ENCODE measurements around the gene TAS2R19.

TAS2R19 gene

DNA sequence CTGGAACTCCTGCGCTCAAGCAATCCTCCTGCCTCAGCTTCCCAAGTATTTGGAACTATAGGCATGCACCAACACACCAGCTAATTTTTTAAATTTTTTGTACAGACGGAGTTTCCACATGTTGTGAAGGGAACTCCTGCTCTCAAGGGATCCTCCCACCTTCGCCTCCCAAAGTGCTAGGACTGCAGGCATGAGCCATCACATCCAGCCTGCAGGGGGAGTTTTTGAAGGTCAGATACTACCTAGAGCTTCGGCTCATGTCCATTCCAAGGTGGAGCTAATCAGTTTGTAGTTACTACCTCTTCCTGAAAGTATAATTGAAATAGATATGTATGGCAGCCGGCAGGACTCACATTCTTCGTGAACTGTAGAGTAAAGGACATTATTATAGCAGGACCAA lies 3.7 kb upstream of the TAS2R19 start:
- TF ChIP-seq, protein P1, sequence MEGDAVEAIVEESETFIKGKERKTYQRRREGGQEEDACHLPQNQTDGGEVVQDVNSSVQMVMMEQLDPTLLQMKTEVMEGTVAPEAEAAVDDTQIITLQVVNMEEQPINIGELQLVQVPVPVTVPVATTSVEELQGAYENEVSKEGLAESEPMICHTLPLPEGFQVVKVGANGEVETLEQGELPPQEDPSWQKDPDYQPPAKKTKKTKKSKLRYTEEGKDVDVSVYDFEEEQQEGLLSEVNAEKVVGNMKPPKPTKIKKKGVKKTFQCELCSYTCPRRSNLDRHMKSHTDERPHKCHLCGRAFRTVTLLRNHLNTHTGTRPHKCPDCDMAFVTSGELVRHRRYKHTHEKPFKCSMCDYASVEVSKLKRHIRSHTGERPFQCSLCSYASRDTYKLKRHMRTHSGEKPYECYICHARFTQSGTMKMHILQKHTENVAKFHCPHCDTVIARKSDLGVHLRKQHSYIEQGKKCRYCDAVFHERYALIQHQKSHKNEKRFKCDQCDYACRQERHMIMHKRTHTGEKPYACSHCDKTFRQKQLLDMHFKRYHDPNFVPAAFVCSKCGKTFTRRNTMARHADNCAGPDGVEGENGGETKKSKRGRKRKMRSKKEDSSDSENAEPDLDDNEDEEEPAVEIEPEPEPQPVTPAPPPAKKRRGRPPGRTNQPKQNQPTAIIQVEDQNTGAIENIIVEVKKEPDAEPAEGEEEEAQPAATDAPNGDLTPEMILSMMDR (conservative IDR thresholded peaks at IDR 0.05; ENCODE audit: low read depth, low read length): peak; percentile 39
- H3K4me3 ChIP-seq (ENCODE audit: low read depth, low read length): no peak overlapping the region
- DNase-seq (ENCODE audit: low read depth): no peak

- DNase-seq (ENCODE audit: low read depth): no peak
- H3K4me3 ChIP-seq (ENCODE audit: low read depth, low read length): no peak overlapping the region
- TF ChIP-seq, protein P1 (conservative IDR thresholded peaks at IDR 0.05; ENCODE audit: low read depth, low read length): no peak
Observed at GRCh38 chr12:11023387-11023786, 967 bp upstream of the TAS2R19 start.

DNA sequence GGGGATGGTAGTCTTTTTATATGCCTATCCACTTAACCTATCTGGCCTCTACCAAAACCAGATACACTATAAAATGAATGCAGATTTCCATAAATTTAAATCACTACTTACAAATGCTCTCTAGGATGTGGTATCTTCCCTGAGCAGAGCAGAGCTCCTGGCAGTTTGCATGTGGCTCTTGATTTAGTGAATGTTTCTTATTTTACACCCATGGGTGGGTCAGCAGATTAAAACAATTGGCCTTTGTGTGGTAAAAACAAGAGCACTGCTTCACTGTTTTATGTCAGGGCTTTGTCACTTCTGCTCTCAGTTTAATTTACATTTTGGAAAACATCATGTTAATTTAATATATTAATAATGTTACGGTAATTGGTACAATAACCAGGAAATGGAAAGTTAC lies 5.5 kb downstream of the TAS2R19 start:
- TF ChIP-seq, protein P1 (conservative IDR thresholded peaks at IDR 0.05; ENCODE audit: low read depth, low read length): no peak
- H3K4me3 ChIP-seq (ENCODE audit: low read depth, low read length): no peak overlapping the region
- DNase-seq (ENCODE audit: low read depth): no peak

DNA sequence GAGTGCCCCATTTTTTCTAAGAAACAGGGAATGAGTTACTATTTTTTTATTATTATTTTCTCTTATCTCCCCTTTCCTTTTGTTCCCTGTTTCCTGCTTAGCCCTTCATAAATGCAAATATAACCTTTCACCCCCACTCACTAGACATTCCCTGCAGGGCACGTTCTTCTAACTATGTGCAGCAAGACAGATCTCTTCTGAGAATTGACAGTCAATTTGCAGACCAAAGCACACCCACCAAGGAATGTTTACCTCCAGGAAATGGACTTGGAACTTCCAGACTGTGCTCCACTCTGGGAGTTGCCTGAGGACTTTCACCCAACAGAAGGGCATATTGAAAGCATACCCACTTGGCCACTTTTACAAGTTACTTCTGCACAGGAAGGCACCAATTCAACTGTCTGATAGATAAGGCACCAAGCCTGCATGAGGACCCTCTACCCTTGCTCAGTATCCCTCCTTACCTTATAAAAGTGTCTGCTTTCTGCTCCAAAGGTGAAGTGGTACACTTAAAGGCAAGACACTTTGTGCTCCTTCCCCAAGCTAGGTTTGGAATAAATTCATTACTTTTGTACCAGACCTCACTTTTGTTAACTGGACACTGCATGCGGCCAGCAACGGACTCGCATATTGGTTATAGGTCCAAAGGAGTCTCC lies 6.5 kb downstream of the TAS2R19 start:
- TF ChIP-seq, protein P1 (conservative IDR thresholded peaks at IDR 0.05; ENCODE audit: low read depth, low read length): no peak
- H3K4me3 ChIP-seq (ENCODE audit: low read depth, low read length): no peak overlapping the region
- DNase-seq (ENCODE audit: low read depth): peak; percentile 8

DNA sequence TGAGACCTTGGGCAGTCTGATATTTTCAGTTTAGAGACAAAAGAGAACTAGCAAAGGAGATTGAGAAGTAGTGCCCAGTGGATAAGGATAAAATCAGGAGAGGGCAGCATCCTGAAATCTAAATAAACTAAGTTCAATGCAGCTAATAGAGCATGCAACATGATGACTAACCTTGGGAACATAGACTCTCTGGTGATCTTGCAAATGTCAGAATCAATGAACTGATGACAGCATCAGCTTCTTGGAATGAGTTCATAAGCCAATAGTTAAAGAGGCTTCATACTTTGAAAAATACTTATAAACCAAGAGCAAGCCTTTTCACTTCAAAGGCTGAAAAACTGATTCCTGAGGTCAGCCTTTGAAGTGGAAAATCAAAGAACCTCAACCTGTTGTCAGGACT lies 8.2 kb downstream of the TAS2R19 start:
- TF ChIP-seq, protein P1 (conservative IDR thresholded peaks at IDR 0.05; ENCODE audit: low read depth, low read length): no peak
- peak; percentile 15 for DNase-seq (ENCODE audit: low read depth)
- no peak overlapping the region for H3K4me3 ChIP-seq (ENCODE audit: low read depth, low read length)

- TF ChIP-seq, protein P1 (conservative IDR thresholded peaks at IDR 0.05; ENCODE audit: low read depth, low read length): no peak
- no peak for DNase-seq (ENCODE audit: low read depth)
Observed at GRCh38 chr12:11007608-11008007, 14.8 kb downstream of the TAS2R19 start.

DNA sequence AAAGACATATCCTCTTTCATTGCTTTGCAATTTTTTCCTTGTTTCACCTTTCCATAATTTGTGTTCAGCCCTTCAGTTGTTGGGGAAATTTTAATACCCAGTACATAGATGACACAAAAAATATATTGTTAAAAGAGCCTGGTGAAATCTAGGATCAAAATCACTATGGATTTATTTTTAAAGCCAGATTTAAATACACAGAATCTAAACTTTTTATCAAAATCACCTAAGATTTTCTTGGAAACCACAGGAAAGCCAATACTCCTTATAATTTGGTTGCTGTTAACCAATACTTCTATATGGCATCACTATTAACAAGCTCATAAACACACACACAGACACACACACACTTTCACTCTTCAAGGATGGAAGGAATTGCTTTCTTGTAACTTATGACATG lies 24.2 kb downstream of the TAS2R19 start, which contains the start of gene TAS2R20:
TAS2R20 (minus strand) TSS at position 101 of the 400 bp plus-strand sequence. CDS start 429 bp downstream, outside the sequence.
- DNase-seq (ENCODE audit: low read depth): no peak
- TF ChIP-seq, protein P1 (conservative IDR thresholded peaks at IDR 0.05; ENCODE audit: low read depth, low read length): no peak
- no peak within 1 kb of the TSS for H3K4me3 ChIP-seq (ENCODE audit: low read depth, low read length)

More at GRCh38 chr12:11007608-11008007, 14.8 kb downstream of the TAS2R19 start:
- no peak overlapping the region for H3K4me3 ChIP-seq (ENCODE audit: low read depth, low read length)

Data from choroid plexus epithelial cell (primary cell).